ENCODE measurements around the gene ANKUB1.
"Not testable (repeated sequence)": the region's sequence is repeated elsewhere in the genome, so short reads cannot be mapped to it uniquely, and the experiment has no call there.

Gene ANKUB1

GRCh38 chr3:149792452-149793270 lies at the start of gene ANKUB1:
Gene ANKUB1, minus strand, starts transcription at chr3:149792554. Its CDS starts 188 bp downstream, at chr3:149792366.
- TF ChIP-seq CTCF (conservative IDR thresholded peaks at IDR 0.05; ENCODE audit: low read depth) = no peak
- DNase-seq (ENCODE audit: low spot score) = peak; percentile 21
- CTCF ChIA-PET = no interaction called here
- POLR2A ChIA-PET (ENCODE audit: low non-redundant PET) = no interaction called here
- no peak within 1 kb of the TSS for H3K27ac ChIP-seq

DNA sequence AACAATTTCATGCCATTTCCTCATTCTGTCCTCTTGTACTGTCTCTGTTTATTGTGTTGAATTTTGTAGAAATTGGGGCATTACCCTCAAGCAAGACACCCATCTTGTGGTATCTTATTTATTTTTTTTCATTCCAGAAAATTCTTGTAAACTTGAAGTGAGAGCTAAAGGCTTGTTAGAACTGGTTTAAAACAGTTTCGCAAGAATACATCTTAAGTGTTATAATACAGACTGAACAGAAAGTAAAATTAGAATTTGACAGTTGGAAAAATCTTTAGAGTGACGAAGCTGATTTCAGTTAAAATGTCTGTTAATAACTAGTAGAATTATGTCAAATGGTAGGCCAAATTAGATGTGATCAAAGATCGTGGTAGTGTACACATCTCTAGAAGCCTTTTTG lies 47.5 kb upstream of the ANKUB1 start:
- TF ChIP-seq CTCF (conservative IDR thresholded peaks at IDR 0.05; ENCODE audit: low read depth) = no peak
- POLR2A ChIA-PET (ENCODE audit: low non-redundant PET) = no interaction called here
- CTCF ChIA-PET = interaction anchor here (0.6 to 1.0 kb wide), 3 partner anchors 10 to 248 kb away, joined by 3 to 4 read pairs (median 3); no protein-coding TSS in a partner anchor
- peak; percentile 23 for DNase-seq (ENCODE audit: low spot score)
- no peak overlapping the region for H3K27ac ChIP-seq

GRCh38 chr3:149839469-149839868 lies 47.1 kb upstream of the ANKUB1 start:
- DNase-seq (ENCODE audit: low spot score); POLR2A ChIA-PET (ENCODE audit: low non-redundant PET); H3K27ac ChIP-seq: not testable (repeated sequence)
- CTCF ChIA-PET = interaction anchor here (0.7 to 1.0 kb wide), 2 partner anchors 10 to 247 kb away, joined by 3 to 4 read pairs; no protein-coding TSS in a partner anchor

DNA sequence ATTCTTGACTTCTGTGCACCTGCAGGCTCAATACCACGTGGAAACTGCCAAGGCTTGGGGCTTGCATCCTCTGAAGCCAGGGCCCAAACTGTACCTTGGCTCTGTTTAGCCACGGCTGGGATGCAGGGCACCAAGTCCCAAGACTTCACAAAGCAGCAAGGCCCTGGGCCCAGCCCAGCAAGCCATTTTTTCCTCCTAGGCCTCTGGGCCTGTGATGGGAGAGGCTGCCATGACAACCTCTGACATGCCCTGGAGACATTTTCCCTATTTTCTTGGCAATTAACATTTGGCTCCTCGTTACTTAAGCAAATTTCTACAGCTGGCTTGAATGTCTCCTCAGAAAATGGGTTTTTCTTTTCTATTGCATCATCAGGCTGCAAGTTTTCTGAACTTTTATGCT lies 46.1 kb upstream of the ANKUB1 start:
- POLR2A ChIA-PET (ENCODE audit: low non-redundant PET); CTCF ChIA-PET; DNase-seq (ENCODE audit: low spot score); H3K27ac ChIP-seq: not testable (repeated sequence)

- POLR2A ChIA-PET (ENCODE audit: low non-redundant PET) = no interaction called here
- no peak overlapping the region for H3K27ac ChIP-seq
- no peak for TF ChIP-seq CTCF (conservative IDR thresholded peaks at IDR 0.05; ENCODE audit: low read depth)
- no peak for DNase-seq (ENCODE audit: low spot score)
- CTCF ChIA-PET = no interaction called here
These were observed 40.9 kb upstream of the ANKUB1 start for GRCh38 chr3:149833241-149833640.

DNA sequence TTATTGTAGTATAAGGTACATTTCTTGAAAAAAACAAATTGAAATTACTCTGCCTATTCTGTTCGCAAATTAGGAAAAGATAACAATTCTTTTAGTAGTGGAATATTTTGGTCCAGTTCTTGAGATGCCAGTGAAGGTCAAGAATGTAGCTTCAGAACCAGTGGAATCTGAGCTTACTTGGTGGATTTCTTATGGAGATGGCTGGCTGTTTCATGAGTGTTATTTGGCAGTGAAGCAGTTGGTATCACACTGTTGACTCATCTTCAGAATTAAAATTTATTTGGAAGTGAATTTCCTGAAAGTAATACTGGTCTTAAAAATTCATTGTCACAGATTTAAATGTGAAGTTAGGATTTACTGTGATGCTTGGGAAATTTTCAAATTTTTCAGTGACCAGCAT lies 39.7 kb upstream of the ANKUB1 start:
- CTCF ChIA-PET = interaction anchor here (0.6 kb wide), 1 partner anchor 77 kb away, joined by 5 read pairs; no protein-coding TSS in a partner anchor
- no peak overlapping the region for H3K27ac ChIP-seq
- no peak for TF ChIP-seq CTCF (conservative IDR thresholded peaks at IDR 0.05; ENCODE audit: low read depth)
- DNase-seq (ENCODE audit: low spot score) = no peak
- POLR2A ChIA-PET (ENCODE audit: low non-redundant PET) = no interaction called here

DNA sequence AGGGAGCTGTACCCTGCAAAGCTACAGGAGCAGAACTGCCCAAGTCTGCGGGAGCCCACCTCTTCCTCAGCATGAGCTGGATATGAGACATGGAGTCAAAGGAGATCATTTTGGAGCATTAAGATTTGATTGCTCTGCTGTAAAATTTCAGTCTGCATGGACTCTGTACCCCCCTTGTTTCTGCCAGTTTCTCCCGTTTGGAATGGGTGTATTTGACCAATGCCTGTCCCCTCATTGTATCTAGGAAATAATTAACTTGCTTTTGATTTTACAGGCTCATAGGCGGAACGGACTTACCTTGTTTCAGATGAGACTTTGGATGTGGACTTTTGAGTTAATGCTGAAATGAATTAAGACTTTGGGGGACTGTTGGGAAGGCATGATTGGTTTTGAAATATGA lies 39.0 kb upstream of the ANKUB1 start:
- no peak overlapping the region for H3K27ac ChIP-seq
- no peak for TF ChIP-seq CTCF (conservative IDR thresholded peaks at IDR 0.05; ENCODE audit: low read depth)
- POLR2A ChIA-PET (ENCODE audit: low non-redundant PET) = no interaction called here
- DNase-seq (ENCODE audit: low spot score) = no peak
- CTCF ChIA-PET = no interaction called here

All from RWPE1 (cell line).